HEK293 (cell line): ENCODE data around the gene ODAD3.

Source experiments
- CTCF ChIA-PET: fragments of 350-600 bp; formaldehyde crosslinking; extraction: SDS; loops from one replicate; lab custom pipeline; 2021; ENCODE audit warnings: antibody characterized with exemption; lab: Yijun Ruan, JAX
- POLR2A ChIA-PET: fragments of 300-600 bp; formaldehyde crosslinking; extraction: SDS; loops from one replicate; lab custom pipeline; 2020; ENCODE audit warnings: antibody characterized with exemption, inconsistent platforms; lab: Yijun Ruan, JAX
- H3K27ac ChIP-seq: fragments of 200-500 bp; sonication (Bioruptor generic); 2 replicates; pipeline ENCODE4 v1.5.1; 2014; ENCODE audit warnings: low read depth, low read length, control low read depth, inconsistent platforms; ENCODE audit errors: extremely low read depth
- H3K36me3 ChIP-seq, 2 experiments: fragments of 200-500 bp in 1 of 2; sonication (Bioruptor generic) in 1 of 2; 1 replicate in 1 of 2; 2 replicates in 1 of 2; pipeline ENCODE4 v1.5.1; 2014 to 2017; ENCODE audit warnings: inconsistent platforms in 2 of 2, low read length in 2 of 2; ENCODE audit not compliant: control insufficient read depth in 2 of 2, insufficient read depth in 1 of 2
- H3K4me1 ChIP-seq: fragments of 200-500 bp; sonication (Bioruptor generic); 2 replicates; pipeline ENCODE4 v1.5.1; 2014; ENCODE audit warnings: mild to moderate bottlenecking, low read length, inconsistent platforms; ENCODE audit not compliant: control insufficient read depth, insufficient read depth
- H3K4me3 ChIP-seq: 2 replicates; pipeline ENCODE4 v1.5.1; 2011; ENCODE audit warnings: low read depth, mild to moderate bottlenecking, control low read depth, low read length, moderate library complexity
- H3K9me3 ChIP-seq: fragments of 200-500 bp; sonication (Bioruptor generic); 2 replicates; pipeline ENCODE4 v1.5.1; 2014; ENCODE audit warnings: low read depth, low read length, inconsistent platforms; ENCODE audit not compliant: control insufficient read depth, insufficient read depth
- GLIS2 ChIP-seq: fragments of 450-650 bp; formaldehyde crosslinking; IDR thresholded peaks from 2 replicates; pipeline ENCODE4 v1.5.1; 2016; ENCODE audit warnings: missing biosample characterization, missing genetic modification characterization
- HIC1 ChIP-seq: fragments of 450-650 bp; formaldehyde crosslinking; IDR thresholded peaks from 2 replicates; pipeline ENCODE4 v1.5.1; 2016; ENCODE audit warnings: missing biosample characterization, missing genetic modification characterization
- KLF8 ChIP-seq: fragments of 450-650 bp; formaldehyde crosslinking; IDR thresholded peaks from 2 replicates; pipeline ENCODE4 v1.5.1; 2016; ENCODE audit warnings: missing biosample characterization, missing genetic modification characterization
- KLF9 ChIP-seq: fragments of 450-650 bp; formaldehyde crosslinking; IDR thresholded peaks from 2 replicates; pipeline ENCODE4 v1.5.1; 2016; ENCODE audit warnings: missing biosample characterization, missing genetic modification characterization, low read depth
- PRDM4 ChIP-seq: fragments of 450-650 bp; formaldehyde crosslinking; IDR thresholded peaks from 2 replicates; pipeline ENCODE4 v1.5.1; 2017; ENCODE audit warnings: missing biosample characterization, missing genetic modification characterization
- RBAK ChIP-seq: fragments of 450-650 bp; formaldehyde crosslinking; IDR thresholded peaks from 2 replicates; pipeline ENCODE4 v1.5.1; 2016; ENCODE audit warnings: missing biosample characterization, missing genetic modification characterization
- ZBTB6 ChIP-seq: fragments of 450-650 bp; formaldehyde crosslinking; IDR thresholded peaks from 2 replicates; pipeline ENCODE4 v1.5.1; 2017; ENCODE audit warnings: missing biosample characterization, missing genetic modification characterization
- ZFP3 ChIP-seq: fragments of 450-650 bp; formaldehyde crosslinking; IDR thresholded peaks from 2 replicates; pipeline ENCODE4 v1.5.1; 2016; ENCODE audit warnings: low read depth, missing biosample characterization, missing genetic modification characterization
- ZNF148 ChIP-seq: fragments of 450-650 bp; formaldehyde crosslinking; IDR thresholded peaks from 2 replicates; pipeline ENCODE4 v1.5.0; 2017; ENCODE audit warnings: missing biosample characterization, missing genetic modification characterization, borderline replicate concordance
- ZNF366 ChIP-seq: fragments of 450-650 bp; formaldehyde crosslinking; conservative IDR thresholded peaks from 2 replicates; pipeline ENCODE4 v1.5.1; 2016; ENCODE audit warnings: missing biosample characterization, missing genetic modification characterization
- ZNF391 ChIP-seq: fragments of 450-650 bp; formaldehyde crosslinking; IDR thresholded peaks from 2 replicates; pipeline ENCODE4 v1.5.1; 2016; ENCODE audit warnings: low read depth, missing biosample characterization, missing genetic modification characterization, borderline replicate concordance
- ZNF433 ChIP-seq: fragments of 450-650 bp; formaldehyde crosslinking; IDR thresholded peaks from 2 replicates; pipeline ENCODE4 v1.5.1; 2016; ENCODE audit warnings: missing biosample characterization, missing genetic modification characterization, low read depth
- ZNF530 ChIP-seq: fragments of 450-650 bp; formaldehyde crosslinking; IDR thresholded peaks from 2 replicates; pipeline ENCODE4 v1.5.1; 2016; ENCODE audit warnings: low read depth, missing biosample characterization, missing genetic modification characterization
- ZNF548 ChIP-seq: fragments of 450-650 bp; formaldehyde crosslinking; IDR thresholded peaks from 2 replicates; pipeline ENCODE4 v1.5.1; 2016; ENCODE audit warnings: missing biosample characterization, missing genetic modification characterization
- ZNF549 ChIP-seq: fragments of 450-650 bp; IDR thresholded peaks from 2 replicates; pipeline ENCODE4 v1.5.1; 2018; ENCODE audit warnings: missing biosample characterization, missing genetic modification characterization, mild to moderate bottlenecking, inconsistent platforms, moderate library complexity
- ZNF623 ChIP-seq: fragments of 450-650 bp; formaldehyde crosslinking; IDR thresholded peaks from 2 replicates; pipeline ENCODE4 v1.5.1; 2016; ENCODE audit warnings: missing biosample characterization, missing genetic modification characterization
- ZNF624 ChIP-seq: fragments of 450-650 bp; formaldehyde crosslinking; IDR thresholded peaks from 2 replicates; pipeline ENCODE4 v1.5.1; 2017; ENCODE audit warnings: missing biosample characterization, missing genetic modification characterization
- ZNF629 ChIP-seq: fragments of 450-650 bp; formaldehyde crosslinking; IDR thresholded peaks from 2 replicates; pipeline ENCODE4 v1.5.1; 2017; ENCODE audit warnings: missing biosample characterization, missing genetic modification characterization
- ZNF660 ChIP-seq: fragments of 450-650 bp; IDR thresholded peaks from 2 replicates; pipeline ENCODE4 v1.5.1; 2018; ENCODE audit warnings: missing biosample characterization, mild to moderate bottlenecking, missing genetic modification characterization
- ZNF664 ChIP-seq: fragments of 450-650 bp; formaldehyde crosslinking; IDR thresholded peaks from 2 replicates; pipeline ENCODE4 v1.5.1; 2016; ENCODE audit warnings: missing biosample characterization, missing genetic modification characterization
- ZNF768 ChIP-seq: fragments of 450-650 bp; formaldehyde crosslinking; IDR thresholded peaks from 2 replicates; pipeline ENCODE4 v1.5.1; 2018; ENCODE audit warnings: missing biosample characterization, mild to moderate bottlenecking, missing genetic modification characterization

ODAD3 gene

GRCh38 chr19:11480715-11481533 is 46.0 kb upstream of the ODAD3 start, which contains the start of gene ELAVL3 (continued):
- TF ChIP-seq PRDM4 (tag by site-specific recombination) (no peak), ZNF548 (tag by site-specific recombination) (no peak), ZNF391 (tag by site-specific recombination) (no peak), RBAK (tag by site-specific recombination) (no peak), GLIS2 (tag by site-specific recombination) (no peak), ZFP3 (no peak), ZNF433 (no peak)

GRCh38 chr19:11479898-11480714 is 45.2 kb upstream of the ODAD3 start:
- H3K4me3 ChIP-seq, result no peak overlapping the region
- H3K27ac ChIP-seq, result no peak overlapping the region
- no peaks in the 10 kb centered on the region for H3K4me1 ChIP-seq
- ChIA-PET POLR2A (no interaction called here), CTCF (interaction anchor here (0.6 to 3.4 kb wide), 3 partner anchors 97 to 103 kb away, joined by 3 to 42 read pairs (median 5); partner anchors contain the start of gene EPOR)
- peak; percentile 57 for TF ChIP-seq KLF8 (tag by site-specific recombination)
- no peak for TF ChIP-seq ZNF148
- TF ChIP-seq ZBTB6 (tag by site-specific recombination), result no peak
- TF ChIP-seq ZNF548 (tag by site-specific recombination), result no peak
- no peak for TF ChIP-seq ZNF660 (tag by site-specific recombination)
- H3K36me3 ChIP-seq, result peaks cover 0 to 3% of the 10 kb centered on the region in 2 experiments; a peak in 2 of 3 replicates
- no peaks in the 10 kb centered on the region for H3K9me3 ChIP-seq

GRCh38 chr19:11479090-11479897 is 44.4 kb upstream of the ODAD3 start:
- H3K4me1 ChIP-seq, result no peaks in the 10 kb centered on the region
- CTCF ChIA-PET, result interaction anchor here (1.3 kb wide), 1 partner anchor 98 kb away, joined by 5 read pairs; no protein-coding TSS in a partner anchor
- H3K4me3 ChIP-seq, result no peak overlapping the region
- H3K9me3 ChIP-seq, result no peaks in the 10 kb centered on the region
- TF ChIP-seq ZNF664 (tag by site-specific recombination), result no peak
- TF ChIP-seq ZNF549 (tag by site-specific recombination), result no peak
- TF ChIP-seq KLF8 (tag by site-specific recombination), result peak; percentile 73; the same call in 1 of the 2 replicates
- TF ChIP-seq ZNF623 (tag by site-specific recombination), result no peak
- no peak for TF ChIP-seq ZNF624 (tag by site-specific recombination)
- no peak for TF ChIP-seq ZNF629
- no peak for TF ChIP-seq ZNF530 (tag by site-specific recombination)
- no peak for TF ChIP-seq ZNF366 (tag by site-specific recombination)
- TF ChIP-seq KLF9, result peak; percentile 15; the same call in 1 of the 2 replicates
- TF ChIP-seq ZNF768 (tag by site-specific recombination), result peak; percentile 63
- TF ChIP-seq HIC1 (tag by site-specific recombination), result no peak
- TF ChIP-seq, all 188 proteins: peak for 3
- Histone ChIP-seq H3K27ac (no peak overlapping the region), H3K36me3 (peaks cover 0 to 3% of the 10 kb centered on the region in 2 experiments; a peak in 2 of 3 replicates)
- POLR2A ChIA-PET, result no interaction called here
